HG02973 (cell line): Measurements from ENCODE around the gene INO80.
"Not testable (repeated sequence)": the region's sequence is repeated elsewhere in the genome, so short reads cannot be mapped to it uniquely, and the experiment has no call there.

Experiments
- ATAC-seq: cut with Tn5 transposase; IDR thresholded peaks from one replicate; pipeline ENCODE4 v1.9.1; 2021; ENCODE audit warnings: moderate library complexity; ENCODE audit not compliant: unreplicated experiment

Gene INO80

DNA sequence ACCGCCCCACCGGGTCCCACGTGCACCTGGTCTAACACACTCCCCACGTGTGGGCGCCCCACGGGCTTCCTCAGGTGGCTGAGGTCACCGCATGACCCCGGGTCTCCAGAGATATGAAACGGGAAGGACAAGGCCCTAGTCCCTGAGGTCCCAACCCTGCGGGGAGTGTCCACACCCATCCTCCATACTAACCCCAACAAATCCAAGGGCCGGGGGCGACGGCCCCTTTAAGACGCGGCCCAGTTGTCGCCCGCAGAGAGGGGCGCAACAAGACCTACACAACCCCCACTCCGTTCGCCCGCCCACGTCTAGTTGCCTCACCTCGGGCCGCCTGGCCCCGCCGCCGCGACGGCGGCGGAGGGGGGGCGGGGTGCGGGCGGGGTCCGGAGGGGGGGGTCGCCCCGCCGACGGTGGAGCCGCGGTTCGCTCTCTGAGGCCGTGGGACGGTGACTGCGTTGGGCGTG, 396 bp downstream of the INO80 start:
- ATAC-seq = peak; percentile 48

DNA sequence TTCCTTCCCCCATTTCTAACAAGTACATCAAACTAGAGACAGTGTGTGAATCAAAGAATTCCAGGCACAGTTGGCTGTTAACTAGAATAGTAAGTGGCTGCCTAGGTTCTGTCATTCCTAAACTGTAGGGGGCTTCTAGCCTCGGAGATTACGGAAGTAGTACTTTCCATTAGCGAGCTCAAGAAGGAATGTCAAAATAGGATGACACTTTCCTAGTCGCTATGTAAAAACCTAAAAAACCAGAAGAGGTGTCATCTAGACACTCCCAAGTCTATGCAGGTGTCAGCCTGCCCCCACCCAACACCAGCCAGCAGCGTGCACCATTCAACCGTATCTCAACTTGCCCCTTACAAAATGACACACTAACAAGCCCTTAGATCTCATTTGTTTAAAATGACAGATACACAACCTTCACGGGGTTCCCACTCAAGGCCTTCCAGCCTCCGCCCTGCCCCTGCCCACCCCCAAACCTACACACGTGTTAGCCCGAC, 874 bp downstream of the INO80 start:
- ATAC-seq = peak; percentile 19

DNA sequence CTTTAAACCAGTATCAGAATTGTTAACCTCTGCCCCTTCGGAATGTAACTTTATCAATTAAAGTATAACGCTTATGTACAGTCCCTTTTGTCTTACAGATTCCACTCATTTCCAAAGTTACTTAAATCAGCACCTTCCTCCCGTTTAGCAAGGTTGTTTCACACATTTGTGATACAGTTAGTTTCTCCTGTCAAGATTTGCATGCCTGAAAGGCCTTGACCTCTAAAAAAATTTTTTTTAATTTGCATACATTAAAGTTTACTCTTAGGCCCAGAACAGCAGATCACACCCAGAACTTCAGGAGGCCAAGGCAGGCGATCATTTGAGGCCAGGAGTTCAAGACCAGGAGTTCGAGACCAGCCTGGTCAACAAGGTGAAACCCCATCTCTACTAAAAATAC, 9.1 kb downstream of the INO80 start:
- no peak for ATAC-seq

DNA sequence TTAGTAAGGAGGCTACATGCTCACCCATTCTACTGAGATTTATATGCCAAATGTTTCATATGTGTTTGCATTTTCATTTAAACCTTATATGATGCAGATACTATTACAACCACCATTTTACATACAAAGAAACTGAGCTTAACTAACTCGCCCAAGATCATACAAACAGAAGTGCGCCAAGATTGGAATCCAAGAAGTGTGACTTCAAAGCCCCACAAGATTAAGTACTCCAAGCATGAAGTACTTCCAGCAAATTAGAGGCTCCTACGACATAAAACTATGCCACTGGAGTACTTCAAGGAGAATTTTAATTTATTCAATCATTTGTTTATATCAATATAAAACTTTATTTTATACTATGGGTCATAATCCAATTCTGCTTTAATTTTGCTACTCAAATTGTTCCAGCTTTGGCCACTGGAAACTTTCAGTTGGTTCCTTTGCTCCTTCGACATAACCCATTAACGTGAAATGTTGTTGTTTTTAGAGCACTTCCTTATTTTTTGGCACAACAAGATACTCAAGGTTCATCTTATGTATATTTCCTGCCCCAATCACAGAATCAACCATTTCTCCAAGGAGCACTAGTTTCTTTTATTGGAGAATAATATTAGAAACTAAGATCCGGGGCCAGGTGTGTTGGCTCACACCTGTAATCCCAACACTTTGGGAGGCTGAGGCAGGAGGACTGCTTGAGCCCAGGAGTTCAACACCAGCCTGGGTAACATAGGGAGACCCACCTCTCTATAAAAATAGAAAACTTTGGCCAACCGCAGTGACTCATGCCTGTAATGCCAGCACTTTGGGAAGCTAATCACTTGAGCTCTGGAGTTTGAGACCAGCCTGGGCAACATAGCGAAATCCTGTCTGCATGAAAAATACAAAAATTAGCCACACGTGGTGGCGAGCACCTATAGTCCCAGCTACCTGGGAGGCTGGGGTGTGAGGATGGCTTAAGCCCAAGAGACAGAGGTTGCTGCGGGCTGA, 10.4 kb downstream of the INO80 start:
- no peak for ATAC-seq

DNA sequence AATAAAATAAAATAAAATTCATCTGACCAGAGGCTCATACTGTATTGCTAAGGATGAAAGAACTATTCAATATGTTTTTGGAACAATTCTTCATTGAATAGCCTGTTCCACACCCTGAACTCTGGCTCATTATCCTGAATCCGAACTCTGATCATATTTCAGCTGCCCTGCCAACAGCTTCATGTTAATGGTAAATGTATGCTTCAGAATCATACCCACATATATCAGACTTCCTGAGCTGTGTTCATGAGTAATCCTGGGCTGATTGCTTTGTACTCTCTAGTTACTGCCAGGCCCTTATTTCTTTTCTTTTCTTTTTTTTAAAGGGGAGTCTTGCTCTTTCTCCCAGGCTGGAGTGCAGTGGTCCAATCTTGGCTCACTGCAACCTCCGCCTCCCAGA, 11.8 kb downstream of the INO80 start:
- no peak for ATAC-seq

DNA sequence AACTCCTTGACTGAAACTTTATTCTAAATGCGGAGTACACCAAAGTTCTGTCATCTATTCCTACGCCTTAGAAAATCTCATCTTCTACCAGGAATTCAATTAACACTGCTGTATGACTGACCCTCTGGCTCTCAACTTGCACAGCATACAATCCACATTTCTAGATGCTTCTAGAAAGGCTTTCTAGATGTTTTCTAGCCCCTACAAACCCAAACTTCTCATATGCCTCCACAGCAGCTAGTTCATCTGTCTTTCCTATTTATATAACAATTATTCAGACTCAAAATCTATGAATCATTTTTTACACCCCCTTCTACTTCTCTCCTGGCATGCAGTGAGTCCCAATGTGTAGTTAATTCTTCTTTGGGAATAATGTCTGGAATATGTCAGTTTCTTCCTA, 13.2 kb downstream of the INO80 start:
- no peak for ATAC-seq

DNA sequence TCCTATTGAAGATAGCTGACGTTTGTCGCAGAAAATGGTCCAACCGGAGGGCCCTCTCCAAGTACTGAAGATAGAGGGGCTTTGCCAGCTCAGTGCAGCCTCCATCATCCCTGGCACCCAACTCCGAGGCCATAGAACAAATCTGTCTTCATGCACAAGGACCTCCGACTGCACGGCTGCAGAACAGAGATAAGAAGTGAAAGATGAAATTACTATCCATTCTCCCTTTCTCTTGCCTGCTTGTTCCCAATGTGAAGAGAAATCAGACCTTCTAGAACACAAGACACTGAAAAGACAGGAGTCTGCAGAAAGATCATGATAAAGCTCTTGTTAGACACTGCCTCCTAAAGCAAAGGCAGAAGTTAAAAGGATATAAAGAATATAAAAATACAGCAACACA, 19.9 kb downstream of the INO80 start:
- no peak for ATAC-seq

DNA sequence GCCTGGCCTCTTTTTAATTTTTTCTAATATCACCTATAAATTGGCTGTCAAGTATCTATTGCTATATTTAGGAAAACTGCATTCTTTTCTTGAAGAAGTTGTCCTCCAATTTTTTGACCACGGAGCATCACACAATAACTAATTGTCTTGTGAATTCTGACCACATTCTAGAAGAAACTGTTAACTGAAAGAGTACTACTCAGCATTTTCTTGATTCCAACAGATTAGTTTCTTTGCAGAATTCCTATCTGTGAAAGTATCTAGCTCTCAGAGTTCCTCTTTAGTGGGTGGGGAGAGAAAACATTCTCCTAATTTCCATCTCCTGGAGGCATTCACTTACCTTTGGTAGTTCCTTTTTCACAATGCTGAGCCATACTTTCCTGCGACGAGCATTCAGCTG, 31.1 kb downstream of the INO80 start:
- ATAC-seq = no peak

DNA sequence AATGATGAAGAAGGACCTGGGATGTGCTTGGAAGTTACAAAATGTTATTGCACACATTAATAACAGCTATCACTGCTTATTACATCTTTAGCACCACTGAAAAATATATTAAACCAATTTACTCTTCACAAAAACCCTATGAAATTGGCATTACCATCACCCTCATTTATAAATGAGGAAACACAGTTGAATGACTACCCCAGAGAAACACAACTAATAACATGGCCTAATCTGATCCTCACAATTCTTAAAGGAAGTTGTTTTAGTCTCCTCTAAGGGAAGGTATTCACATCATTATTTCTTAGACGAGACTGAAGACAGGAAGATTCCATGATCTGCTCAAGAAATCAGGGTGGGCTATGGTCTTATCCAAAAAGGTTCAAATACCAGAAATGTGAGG, 35.9 kb downstream of the INO80 start:
- ATAC-seq = no peak

DNA sequence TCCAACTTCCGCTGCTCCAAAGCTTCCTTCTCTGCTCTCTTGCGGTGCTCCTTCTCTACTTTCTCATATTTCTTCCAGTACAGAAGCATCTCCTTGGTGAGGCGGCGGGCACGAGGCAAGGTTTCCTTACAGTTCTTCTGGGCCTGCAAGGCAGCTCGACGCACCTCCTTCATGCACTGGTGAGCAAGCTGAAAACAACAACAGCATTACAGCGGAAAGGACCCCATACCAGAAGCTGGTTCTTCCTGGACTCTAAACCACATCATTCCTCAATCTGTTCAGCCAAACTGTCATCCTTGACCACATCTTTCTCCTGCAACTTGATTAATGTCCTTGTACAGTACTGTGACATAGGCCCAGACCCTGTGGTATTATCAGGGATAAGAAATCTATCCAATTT, 36.4 kb downstream of the INO80 start:
- ATAC-seq = no peak

DNA sequence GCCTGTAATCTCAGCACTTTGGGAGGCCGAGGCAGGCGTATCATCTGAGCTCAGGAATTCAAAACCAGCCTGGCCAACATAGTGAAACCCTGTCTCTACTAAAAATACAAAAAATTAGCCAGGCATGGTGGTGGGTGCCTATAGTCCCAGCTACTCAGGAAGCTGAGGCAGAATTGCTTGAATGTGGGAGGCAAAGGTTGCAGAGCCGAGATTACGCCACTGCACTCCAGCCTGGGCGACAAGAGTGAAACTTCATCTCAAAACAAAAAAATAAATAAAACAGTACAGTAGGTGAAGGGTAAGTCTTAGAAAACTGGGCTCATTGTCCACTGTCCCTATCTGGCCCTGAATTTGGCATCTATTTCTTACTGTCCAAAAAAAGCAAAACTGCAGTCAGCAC, 37.2 kb downstream of the INO80 start:
- not testable (repeated sequence) for ATAC-seq

DNA sequence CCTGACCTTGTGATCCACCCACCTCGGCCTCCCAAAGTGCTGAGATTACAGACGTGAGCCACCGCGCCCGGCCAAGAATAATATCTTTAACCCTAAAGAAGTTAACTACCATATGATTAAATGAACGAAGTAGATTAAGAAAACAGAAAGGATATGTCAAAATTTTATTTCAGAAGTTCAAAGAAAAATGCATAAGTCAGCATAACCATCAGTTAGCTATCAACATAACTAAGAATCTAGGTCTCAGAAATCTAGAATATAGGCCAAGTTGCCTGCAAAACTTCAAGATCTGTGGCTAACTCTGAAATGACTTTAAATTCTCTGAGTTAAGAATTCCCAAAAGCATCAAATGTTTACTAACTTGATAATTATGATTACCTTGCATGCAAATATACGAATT, 38.0 kb downstream of the INO80 start:
- ATAC-seq = no peak

DNA sequence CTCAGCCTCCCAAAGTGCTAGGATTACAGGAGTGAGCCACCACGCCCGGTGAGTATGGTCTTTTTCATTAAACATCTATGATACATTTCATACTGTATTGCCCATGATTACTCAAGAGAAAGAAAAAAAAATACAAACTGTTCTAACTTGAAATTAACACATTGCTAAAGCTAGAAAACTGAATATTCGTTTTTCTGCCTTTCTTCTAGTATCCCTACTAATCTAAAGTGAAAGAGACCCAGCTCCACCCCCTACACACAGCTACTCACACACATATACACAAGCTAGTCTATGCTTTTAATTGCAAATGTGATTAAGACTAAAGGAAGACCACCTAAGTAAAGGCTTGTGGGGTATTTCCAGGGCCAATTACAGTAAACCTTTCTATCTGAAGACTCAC, 43.1 kb downstream of the INO80 start:
- ATAC-seq = no peak

DNA sequence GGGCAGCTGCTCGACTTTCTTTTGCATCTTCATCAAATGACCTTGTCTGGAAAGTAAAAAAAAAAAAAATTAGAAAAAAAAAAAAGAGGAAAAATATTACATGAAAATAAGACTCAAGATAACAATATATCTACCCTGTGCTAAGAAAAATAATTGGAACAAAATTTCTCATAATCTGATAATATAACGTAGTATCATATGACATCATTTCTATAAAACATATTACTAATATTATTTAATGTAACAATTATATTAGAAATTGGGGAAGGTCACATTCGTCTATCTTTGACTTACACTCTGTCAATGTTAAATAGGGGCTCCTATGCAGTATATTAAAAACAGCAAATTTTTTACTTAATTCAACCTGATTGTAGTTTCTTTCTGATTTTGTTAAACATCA, 44.1 kb downstream of the INO80 start:
- no peak for ATAC-seq

DNA sequence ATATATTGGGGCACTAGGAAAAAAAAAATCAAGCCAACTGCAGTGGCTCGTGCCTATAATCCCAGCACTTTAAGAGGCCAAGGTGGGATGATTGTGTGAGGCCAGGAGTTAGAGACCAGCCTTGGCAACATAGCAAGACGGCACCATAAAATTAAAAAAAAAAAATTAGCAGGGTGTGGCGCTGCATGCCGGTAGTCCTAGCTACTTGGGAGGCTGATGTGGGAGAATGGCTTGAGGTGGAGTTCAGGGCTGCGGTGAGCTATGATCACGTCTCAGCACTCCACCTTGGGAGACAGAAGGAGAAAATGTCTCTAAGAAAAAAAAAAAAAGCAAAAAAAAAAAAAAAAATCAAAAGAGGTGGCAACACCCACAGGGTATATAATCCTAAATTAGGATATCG, 49.6 kb downstream of the INO80 start:
- no peak for ATAC-seq

DNA sequence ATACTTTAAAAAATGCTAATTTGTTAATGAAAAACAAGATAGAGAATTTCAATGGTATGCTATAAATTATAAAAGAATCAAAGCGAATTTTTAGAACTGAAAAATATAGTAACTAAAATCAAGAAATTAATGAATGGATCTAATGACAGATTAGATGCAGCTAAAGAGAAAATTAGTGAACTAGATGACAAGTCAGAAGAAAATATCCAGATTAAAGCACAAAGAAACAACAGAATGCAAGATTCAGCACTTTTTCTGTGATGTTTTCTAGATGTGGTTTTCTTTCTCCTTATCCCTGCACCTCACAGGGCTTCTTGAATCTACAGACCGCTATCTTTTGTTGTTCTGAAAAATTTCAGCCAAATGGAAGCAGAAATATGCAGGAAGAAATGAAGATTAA, 54.4 kb downstream of the INO80 start:
- no peak for ATAC-seq

DNA sequence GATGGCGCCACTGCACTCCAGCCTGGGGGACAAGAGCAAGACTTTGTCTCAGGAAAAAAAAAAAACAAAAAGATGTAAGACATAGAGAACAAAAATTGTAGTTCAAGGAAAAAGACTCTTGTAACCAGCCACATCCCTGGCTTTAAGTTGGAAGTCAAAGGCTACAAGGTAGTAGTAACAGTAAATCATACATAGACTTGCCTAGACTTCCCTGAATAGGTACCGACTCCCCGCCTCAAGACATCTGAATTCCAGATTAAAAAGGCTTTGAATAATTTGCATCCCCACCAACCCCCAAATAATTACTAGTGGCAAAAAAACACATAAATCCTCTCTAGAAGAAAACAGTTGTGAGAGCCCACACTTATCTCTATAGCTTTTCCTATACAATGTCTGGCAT, 55.6 kb downstream of the INO80 start:
- ATAC-seq = no peak

DNA sequence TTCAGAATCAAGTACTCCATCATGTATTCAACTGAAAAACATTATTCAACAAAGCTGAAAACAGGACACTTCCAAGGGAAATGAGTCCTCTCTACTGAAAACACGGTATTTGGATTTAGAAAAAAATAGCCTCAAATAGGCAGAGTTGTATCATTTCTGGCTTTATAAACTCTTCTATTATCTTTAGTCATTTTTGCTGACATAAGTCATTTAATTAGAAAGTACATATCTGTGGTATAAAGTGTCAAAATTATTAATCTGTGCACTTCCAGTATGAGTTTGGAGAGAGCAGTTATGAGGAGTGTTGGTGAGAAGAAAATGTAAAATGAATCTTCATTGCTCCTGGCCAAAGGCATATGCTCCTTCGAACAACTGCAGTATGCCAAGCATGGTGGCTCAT, 59.3 kb downstream of the INO80 start:
- no peak for ATAC-seq

DNA sequence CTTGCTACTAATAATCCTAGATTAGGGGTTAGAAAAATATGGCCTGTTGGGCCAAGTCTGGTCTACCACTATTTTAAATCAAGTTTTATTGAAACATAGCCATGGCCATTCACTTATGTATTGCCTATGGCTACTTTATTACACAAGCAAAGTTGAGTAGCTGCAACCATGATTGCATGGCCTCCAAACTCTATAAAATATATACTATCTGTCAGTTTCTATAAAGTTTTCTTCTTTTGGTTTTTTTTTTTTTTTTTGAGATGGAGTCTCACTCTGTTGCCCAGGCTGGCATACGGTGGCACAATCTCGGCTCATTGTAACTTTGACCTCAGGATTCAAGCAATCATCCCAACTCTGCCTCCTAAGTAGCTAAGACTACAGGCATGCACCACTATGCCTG, 60.4 kb downstream of the INO80 start:
- no peak for ATAC-seq

DNA sequence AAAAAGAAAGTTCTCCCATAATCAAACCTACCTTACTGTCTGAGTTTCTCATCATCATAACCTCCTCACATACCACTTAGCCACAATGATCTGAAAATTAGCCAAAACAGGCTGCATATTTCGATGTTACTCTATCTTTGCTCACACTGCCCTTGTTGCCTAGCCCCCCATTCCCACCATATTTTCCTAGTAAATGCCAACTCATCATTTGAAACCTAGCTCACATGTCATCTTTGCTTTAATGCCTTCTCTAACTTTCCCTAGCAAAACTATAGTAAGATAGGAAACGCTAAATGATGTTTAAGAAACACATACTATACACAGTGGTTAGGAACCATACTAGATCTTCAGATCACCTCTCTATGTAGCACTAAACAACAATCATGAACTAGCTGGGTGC, 64.9 kb downstream of the INO80 start:
- ATAC-seq = no peak

DNA sequence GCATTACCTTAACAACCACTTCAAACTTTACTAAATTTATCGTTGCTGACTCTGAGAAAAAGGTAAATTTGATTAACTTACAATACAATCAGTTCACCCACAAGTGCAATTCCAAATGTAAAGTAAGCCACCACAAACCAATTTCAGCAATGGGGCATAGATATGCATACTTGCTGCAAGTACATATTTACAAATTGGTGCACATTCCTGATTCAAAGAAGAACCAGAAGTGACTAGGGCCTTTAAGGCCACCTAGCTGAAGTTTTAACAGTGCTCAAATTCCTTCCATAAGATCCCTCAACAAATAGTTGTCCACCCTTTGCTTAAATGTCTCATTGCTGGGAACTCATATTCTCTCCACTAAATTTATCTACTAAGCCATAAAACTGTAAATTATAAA, 67.2 kb downstream of the INO80 start:
- no peak for ATAC-seq

DNA sequence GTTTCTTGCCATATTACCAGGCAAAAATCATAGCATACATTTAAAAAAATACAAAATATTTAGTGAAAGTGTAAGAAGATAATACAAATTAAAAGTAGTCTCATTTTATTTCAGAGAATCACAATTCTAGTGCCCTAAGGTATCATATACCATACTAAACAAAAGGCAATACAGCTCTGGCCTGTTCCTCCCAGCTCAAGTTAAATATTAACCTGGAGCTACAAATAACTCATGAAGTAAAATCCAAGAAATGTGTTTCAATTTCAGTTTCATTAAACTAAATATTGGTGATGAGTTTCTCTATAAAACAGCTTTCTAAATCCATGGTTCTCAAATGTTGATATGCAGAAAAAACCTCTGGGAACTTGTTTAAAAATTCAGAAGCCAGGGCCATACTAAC, 67.7 kb downstream of the INO80 start:
- ATAC-seq = no peak

DNA sequence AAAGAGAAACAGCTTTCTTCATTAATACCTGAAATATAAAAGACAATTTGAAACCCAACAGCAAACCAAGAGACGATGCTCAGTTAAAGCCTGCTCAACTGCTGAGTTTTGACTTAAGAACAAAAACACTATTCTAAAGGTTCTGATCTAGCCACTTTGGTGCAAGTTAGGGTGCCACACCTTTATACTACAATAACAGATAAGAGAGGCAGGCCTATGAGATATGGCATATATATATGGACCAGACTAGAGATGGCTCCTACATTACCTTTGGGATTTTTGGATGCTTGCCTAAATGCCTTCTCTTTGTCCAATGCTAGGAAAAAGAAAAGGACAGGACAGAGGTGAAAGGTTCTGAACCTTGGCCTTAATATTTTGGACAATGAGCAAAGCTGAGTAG, 68.6 kb downstream of the INO80 start:
- no peak for ATAC-seq
